Measurements from ENCODE around the gene TBX6.

TBX6 gene

DNA sequence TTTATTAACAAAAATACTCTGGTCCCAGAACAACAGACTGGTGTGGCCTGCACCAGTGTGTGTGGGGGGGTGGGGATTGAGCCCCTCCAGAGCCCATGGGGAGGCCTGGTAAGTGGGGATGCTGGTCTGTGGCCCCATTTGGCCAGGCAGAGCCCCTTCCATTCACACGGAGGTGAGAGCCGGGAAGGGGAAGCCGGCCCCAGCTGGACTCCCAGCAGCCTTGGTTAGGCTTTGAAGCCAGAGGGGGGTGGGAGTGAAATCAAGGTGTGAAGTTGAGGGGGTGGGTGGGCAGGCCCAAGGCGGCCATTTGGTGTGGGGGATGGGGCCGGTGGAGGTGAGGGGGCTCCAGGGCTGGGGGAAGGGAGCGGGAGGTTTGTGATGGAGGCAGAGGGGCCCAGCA is 5.9 kb downstream of the TBX6 start:
- no peak for DNase-seq

DNA sequence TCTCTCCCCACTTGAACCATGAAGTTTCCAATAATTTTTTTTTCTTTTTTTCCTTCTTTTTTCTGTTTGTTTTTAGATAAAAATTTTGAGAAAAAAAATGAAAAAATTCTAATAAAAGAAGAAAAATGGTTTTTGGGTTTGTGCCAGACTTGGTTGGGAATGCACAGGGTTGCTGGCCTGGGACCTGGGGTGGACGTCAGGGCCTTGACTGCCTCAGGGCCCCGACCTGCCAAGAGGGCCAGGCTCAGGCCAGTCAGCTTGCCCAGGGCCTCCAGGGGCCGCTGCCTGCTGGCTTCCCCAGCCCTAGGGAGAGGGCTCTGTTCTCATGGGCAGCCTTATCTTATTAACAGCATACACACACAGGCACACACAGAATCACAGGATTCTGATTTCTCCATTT is 6.5 kb downstream of the TBX6 start:
- no peak for DNase-seq

DNA sequence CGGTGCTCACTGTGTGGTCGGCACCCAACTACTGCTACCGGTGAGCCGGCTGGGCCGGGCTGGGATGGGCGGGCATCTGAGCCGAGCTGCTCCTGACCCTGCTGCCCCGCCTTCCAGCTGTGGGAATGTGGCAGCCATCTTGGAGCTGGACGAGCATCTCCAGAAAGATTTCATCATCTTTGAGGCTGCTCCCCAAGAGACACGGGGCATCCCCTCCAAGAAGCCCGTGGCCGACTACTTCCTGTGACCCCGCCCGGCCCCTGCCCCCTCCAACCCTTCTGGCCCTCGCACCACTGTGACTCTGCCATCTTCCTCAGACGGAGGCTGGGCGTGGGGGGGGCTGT is 6.9 kb downstream of the TBX6 start:
- DNase-seq, result peak; percentile 55

DNA sequence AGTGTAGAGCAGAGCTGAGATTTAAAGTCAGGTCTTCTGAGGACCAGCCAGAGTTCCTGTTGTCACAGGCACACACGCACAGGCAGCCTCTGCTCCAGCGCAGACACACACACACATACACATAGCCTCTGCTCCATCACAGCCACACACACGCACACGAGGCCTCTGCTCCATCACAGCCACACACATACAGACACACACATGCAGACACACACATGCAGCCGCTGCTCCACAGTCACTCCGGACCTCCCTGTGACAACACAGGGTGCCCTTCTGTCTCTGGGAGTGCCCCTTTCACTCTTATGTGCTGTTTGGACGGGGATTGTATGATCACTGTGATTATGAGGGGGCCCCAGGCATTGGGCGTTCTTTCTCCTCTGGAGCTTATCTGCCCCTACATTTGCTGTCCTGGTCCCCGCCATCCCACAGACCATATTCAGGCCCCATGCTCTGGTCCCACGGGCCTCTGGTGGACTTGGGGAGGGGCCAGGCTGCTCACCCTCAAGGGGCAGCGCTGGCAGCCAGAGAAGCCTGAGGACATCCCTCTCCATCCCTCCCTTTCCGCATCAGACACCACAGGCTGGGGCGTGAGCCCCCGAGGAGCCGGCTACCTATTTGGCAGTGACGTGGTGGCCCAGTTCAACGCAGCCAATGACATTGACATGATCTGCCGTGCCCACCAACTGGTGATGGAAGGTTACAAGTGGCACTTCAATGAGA is 7.5 kb downstream of the TBX6 start:
- no peak for DNase-seq

DNA sequence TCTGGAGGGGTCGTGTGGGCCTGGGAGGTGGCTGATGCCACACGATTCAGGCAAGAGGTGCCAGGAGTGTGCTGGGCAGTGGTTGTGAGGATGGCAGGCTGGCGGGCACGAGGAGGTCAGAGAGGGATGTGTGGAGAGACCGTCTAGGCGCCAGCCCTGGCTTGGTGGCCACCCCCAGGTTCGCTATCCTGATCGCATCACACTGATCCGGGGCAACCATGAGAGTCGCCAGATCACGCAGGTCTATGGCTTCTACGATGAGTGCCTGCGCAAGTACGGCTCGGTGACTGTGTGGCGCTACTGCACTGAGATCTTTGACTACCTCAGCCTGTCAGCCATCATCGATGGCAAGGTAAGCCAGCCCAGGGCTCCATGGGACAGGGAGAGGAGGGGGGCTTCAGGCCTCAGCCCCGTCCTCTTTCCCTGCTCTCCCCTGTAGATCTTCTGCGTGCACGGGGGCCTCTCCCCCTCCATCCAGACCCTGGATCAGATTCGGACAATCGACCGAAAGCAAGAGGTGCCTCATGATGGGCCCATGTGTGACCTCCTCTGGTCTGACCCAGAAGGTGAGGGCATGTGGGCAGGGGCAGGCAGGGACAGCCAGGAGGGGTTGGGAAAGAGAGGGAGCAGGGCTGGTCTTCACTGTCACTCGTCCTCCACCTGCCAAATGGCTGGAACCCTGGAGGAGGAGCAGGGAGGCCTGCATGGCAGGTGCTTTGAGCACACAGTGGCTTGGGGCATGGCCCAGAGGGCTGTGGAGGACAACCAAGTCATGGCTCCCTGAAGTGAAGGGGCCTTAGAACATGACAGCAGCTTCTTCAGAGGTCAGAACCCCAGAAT is 8.3 kb downstream of the TBX6 start:
- DNase-seq, result no peak

DNA sequence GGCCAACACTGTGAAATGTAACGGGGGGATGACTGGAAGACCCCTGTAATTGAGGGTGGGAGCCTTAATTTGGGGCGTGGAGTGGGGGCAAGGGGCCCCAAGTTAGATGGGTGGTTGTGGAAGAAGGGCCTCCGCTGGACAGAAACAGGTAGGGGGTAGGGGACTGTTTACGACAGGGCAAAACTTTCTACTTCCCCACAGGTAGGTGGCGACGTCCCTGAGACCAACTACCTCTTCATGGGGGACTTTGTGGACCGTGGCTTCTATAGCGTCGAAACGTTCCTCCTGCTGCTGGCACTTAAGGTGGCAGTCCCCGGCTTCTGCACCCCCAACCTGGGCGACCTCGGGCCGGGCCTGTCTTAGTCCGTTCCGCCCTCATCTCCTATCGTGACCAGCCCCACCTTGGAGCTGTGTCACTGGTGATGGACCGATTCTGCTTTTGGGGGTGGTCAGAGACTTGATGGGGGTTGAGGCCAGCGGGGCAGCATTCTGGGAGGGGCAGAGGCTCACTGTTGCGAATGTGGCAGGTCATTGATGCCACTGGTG is 9.1 kb downstream of the TBX6 start:
- DNase-seq, result no peak

DNA sequence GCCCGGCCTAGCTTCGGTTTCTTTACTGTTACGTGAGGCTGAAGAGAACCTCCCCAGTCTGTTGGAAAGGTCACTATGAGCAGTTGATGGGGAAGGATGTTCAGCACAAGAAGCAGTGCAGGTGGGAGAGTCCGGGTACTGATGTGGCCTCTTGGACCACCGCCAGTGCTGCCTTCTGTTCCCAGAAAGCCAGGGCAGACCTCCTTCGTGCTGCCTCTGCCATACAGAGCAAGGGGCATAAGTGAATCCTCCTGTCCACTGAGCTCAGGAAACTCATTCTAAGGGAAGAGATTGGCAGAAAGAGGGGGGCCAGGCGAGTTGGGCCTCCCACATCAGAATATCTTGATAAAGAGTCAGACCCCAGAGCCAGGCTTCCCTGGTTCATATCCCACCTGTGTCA is 12.2 kb downstream of the TBX6 start:
- DNase-seq, result no peak

DNA sequence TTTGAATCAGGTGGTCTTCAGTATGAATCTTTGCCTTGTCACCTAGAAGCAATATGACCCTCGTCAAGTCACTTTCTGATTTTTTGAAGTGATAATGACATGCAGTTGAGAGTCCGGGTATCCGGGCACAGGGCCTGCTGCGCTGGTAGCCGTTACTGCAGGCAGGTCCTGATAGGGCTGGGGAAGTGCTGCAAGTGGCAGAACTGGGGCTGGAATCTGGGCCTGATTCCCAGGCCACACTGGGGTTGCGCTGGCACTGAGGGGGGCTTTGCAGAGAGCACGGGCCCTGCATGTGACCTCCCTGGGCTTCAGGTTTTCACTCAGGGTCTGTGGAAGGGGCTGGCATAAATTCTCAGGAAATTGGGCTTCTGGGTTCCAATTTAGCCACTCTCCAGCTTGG is 13.0 kb downstream of the TBX6 start:
- DNase-seq, result no peak

DNA sequence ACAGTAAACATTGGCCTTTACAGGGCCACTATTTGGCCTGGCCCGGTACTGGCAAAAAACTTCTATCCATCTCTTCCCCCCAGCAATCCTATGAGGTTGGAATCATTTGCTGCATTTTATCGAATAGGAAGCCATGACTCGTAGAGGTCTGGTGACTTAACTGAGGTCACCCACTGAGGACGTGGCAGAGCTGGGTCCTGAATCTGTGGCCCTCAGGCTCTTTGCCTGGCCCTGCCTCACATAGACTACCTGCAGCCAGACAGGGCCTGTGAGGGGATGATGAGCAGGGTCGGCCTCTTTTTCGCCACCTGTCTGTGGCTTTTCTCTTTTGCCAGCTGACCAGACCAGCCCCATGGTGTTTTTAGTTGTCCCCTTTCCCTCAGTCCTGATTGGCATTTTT is 14.1 kb downstream of the TBX6 start:
- no peak for DNase-seq

DNA sequence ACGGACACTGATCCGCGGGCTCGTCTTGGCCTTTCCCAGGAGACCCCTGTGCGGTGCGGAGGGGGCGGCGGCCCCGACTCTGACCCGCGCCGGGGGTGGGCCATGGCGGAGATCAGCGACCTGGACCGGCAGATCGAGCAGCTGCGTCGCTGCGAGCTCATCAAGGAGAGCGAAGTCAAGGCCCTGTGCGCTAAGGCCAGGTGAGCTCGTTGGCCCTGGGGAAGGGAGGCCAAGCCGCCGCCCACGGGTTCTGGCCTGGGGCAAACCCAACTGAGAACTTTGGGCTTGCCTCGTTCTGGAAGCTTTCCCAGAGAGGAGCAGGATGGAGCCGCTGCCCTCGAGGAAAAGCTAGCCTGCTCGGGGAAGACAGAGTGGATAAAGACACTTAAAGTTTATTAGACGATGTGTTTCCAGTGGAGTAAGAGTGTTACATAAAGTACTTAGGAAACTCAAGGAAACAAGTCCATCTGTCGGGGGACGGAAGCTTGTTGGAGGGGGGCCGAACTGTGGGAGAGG is 15.4 kb downstream of the TBX6 start:
- no peak for DNase-seq

DNA sequence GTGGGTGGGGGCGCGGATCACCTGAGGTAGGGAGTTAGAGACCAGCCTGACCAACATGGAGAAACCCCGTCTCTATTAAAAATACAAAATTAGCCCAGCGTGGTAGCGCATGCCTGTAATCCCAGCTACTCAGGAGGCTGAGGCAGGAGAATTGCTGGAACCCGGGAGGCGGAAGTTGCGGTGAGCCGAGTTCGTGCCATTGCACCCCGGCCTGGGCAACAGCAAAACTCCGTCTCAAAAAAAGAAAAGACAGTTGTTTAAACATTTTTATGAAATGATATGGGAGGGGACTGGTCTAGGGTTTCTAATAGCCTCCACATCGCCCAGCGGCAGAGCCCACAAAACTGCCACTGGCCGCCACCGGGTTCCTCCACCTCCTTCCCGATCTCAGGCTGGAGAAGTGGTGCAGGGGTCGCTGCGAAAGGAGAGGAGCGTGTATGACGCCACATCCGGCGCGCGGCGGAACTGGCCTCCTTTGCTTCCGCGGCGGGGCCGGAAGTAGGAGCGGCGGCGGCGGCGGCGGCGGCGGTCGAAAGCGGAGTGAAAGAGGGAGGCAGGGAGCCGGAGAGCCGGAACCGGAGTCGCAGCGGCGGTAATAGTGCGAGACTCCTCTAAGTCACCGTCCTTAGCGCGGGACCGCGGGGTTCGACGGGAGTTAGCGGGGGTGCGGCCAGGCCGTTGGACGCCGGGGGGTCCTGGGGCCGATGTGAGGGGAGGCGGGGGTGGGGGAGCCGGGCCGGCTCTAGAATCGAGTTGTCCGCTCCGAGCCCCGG is 16.0 kb downstream of the TBX6 start, which contains the start of gene PPP4C:
Gene PPP4C (plus strand): TSS at position 492 of the 773 bp plus-strand sequence. CDS start 384 bp downstream, outside the sequence.
- peak; percentile 84 for DNase-seq

DNA sequence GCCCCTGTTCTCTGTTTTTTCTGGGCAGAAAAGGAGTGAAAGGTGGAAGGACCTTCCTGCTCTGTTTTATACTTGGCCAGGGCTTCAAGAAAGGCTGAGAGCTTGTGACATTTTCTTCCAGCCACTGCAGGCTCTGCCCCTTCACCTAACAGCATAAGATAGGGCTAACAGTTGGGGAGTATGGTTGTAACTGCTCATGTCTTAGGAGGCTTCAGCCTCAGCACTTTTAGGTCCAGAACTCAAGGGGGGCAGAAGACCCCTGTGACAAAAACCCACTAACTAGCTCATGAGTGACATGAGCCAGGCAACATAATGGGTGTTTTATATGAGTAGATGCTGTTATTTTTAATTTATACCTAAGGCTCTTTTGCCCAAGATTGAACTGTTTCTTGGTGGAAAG is 21.2 kb downstream of the TBX6 start:
- no peak for DNase-seq

DNA sequence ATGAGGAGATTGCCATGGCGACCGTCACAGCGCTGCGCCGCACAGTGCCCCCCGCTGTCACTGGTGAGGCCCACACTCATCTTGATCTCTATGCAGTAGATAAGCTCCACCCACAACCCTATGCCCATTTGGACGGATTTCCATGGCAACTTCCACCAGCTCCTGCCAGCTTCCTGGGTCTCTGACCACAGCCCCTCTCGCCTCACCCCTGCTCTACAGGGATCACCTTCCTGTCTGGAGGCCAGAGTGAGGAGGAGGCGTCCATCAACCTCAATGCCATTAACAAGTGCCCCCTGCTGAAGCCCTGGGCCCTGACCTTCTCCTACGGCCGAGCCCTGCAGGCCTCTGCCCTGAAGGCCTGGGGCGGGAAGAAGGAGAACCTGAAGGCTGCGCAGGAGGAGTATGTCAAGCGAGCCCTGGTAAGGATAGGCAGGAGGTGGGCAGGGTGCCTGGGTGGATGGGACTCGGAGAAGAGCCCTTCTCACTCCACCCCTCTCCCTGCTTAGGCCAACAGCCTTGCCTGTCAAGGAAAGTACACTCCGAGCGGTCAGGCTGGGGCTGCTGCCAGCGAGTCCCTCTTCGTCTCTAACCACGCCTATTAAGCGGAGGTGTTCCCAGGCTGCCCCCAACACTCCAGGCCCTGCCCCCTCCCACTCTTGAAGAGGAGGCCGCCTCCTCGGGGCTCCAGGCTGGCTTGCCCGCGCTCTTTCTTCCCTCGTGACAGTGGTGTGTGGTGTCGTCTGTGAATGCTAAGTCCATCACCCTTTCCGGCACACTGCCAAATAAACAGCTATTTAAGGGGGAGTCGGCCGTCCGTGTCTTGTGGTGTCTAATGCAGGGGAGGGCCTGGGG is 21.9 kb downstream of the TBX6 start:
- no peak for DNase-seq

DNA sequence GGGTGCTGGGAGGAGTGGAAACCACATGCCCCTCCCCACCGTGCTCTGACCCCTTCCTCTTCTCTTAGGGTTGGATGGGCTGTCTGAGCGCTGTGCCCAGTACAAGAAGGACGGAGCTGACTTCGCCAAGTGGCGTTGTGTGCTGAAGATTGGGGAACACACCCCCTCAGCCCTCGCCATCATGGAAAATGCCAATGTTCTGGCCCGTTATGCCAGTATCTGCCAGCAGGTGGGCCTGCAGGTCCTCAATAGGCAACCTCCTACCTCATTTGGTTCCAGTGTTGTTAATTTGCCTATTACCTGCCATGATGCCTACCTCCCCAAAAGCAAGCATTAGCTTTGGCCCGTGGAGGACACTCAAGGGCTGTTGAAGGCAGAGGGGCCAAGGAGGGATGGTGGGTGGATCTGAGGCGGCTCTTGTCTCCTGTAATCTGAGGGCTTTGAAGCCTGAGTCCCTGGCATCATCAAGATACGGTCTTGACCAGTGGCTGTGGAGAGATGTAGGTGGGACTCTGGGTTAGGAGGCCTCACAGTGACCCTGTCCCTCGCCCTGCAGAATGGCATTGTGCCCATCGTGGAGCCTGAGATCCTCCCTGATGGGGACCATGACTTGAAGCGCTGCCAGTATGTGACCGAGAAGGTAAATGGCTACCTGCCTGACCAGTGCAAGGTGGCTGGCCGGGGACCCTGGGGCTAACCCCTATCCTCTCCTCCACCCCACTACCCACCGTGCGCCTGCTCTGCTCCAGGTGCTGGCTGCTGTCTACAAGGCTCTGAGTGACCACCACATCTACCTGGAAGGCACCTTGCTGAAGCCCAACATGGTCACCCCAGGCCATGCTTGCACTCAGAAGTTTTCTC is 22.7 kb downstream of the TBX6 start:
- peak; percentile 35 for DNase-seq

DNA sequence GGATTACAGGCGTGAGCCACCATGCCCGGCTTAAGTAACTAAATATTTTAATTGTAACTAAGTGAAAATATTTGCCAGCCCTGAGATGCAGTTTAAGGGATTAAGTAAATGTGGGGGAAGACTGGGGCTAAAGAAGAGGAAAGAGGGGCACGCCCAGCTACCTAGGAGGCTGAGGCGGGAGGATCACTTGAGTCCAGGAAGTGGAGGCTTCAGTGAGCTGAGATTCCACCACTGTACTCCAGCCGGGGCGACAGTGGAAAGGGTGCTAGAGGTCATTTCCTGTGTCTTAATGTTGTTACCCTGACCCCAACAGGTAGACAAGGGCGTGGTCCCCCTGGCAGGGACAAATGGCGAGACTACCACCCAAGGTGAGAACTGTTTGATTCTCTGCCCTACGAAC is 23.4 kb downstream of the TBX6 start:
- no peak for DNase-seq

DNA sequence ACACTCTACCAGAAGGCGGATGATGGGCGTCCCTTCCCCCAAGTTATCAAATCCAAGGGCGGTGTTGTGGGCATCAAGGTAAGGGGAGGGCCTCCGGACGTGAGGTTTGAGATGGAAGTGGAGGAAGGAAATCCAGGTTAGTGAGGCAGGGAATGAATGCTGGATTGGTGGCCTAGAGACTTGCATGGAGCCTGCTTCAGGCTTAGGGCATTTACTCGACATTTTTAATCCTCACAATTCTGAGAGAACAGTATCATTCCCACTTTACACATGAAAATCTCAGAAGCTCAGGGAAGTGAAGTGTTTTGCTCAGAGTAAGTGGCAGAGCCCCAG is 24.2 kb downstream of the TBX6 start:
- no peak for DNase-seq

DNA sequence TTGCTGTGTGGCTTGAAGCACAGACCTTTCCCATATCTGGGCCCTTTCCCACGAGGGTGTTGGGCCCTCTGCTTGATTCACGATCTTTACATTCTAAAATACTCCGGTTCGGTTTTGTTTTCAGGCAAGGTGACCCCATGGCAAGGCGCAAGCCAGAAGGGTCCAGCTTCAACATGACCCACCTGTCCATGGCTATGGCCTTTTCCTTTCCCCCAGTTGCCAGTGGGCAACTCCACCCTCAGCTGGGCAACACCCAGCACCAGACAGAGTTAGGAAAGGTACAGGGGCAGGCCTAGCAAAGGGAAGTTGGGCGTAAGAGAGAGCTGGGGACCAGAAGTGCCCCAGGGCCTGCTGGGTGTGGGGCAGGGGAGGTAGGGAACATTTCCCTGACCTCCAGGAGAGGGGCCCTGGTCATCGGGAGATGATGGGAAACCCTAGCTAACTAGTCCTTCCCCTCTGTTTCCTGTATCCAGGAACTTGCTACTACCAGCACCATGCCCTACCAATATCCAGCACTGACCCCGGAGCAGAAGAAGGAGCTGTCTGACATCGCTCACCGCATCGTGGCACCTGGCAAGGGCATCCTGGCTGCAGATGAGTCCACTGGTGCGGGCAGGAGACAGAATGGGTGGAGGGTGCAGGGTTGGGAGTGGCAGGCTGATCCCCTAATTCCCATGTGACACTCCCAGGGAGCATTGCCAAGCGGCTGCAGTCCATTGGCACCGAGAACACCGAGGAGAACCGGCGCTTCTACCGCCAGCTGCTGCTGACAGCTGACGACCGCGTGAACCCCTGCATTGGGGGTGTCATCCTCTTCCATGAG is 24.8 kb downstream of the TBX6 start:
- DNase-seq, result no peak

DNA sequence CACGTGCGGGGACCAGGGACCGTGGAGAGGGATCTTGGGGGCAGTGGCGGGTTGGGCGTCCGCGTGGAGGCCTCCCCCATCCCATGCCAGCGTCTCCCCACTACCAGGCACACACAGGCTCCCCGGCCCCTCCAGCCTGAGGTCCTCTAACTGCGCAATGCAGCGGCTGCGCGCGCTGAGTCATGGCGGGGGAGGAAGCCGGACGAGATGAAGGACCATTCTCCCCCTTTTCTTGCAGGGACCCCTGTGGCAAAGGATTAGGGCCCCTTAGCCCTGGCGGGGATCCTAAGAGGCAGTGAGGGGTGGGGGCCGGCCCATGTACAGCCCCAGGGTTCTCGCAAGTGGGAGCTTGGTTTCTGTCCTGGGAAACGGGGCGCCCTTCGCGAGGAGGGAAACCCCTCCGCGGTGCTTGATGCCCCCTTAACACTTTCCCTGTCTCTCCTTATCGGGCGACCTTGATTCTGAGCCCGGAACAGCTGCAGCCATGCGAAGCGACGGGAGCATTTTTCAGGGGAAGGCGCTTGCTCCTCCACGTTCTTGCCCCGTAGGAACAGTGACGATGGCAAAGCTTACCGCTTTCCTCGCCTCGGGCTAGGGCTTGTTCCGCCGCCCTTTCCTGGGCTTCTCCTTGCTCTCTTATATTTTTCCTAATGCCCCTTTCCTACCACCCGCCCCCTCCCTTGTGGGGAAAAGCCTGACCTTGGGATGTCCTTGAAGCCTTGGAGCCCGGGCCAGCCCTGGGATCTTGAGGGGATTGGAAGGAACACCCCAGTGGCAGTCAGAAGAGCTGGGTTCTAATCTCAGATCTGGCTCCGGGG is 25.6 kb downstream of the TBX6 start:
- peak; percentile 76 for DNase-seq

Data from NCI-H226 (cell line).